ENCODE data around the gene TACC3.

TACC3 gene

DNA sequence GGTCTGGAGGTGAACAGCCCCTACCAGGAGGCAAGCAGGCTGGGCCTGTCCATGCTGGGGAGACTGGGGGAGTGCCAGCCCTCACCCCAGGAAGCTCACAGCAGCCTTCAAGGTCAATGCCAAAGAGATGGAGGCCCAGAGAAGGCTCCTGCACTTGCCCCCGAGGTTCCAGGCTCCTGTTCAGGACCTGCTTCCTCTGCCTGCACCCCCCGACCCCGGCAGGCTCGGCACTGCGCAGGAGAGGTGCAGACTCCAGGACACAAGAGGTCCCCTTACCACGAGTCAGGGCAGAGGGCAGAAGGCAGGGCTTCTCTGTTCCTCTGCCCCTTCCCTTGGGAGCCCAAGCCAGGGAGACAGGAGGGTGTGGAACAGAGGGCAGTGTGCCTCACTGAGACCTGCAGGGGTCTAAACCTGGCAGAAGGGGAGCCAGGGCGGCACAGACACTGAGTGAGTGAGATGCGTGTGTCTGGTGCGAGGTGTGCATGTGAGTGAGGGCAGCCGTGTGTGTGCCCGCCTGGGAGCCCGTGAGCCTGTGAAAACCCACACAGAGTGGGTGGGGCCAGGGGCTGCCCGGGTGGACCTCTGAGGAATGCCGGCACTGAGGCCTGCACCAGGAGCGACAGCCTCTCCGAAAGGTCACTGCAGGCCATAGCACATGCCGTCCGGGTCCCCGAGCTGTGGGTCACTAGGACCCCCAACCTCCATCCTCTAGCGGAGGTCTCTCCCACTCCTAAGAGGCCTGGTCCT, 41.1 kb downstream of the TACC3 start:
- no peak for DNase-seq

DNA sequence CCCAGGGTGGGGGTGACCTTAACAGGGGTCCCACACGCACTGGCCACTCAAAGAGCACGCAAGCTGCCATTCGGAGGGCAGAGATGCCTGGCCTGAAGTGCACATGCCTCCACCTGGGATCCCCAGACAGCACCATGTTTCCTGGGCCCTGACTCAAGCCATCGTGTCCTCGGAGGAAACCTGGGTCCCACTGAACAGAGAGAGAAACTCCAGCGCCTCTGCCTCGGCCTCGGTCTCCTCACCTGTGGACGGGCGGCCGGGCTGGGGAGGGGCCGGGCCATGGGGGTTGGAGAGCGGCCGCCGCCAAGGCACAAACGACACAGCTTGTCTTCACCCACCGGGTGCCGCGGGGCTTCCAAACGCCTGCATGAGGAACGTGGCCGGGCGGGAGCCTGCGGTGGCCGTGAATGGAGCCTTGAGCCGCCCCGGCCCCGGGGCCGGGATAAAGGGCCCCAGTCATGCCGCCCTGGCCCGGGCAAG, 41.8 kb downstream of the TACC3 start:
- peak; percentile 77 for DNase-seq

GRCh38 chr4:1763550-1764080, 42.3 kb downstream of the TACC3 start:
- DNase-seq, result no peak

- no peak for DNase-seq
Measured at GRCh38 chr4:1764670-1765069, 43.3 kb downstream of the TACC3 start.

GRCh38 chr4:1765409-1766072, 44.2 kb downstream of the TACC3 start:
- peak; percentile 44 for DNase-seq

DNA sequence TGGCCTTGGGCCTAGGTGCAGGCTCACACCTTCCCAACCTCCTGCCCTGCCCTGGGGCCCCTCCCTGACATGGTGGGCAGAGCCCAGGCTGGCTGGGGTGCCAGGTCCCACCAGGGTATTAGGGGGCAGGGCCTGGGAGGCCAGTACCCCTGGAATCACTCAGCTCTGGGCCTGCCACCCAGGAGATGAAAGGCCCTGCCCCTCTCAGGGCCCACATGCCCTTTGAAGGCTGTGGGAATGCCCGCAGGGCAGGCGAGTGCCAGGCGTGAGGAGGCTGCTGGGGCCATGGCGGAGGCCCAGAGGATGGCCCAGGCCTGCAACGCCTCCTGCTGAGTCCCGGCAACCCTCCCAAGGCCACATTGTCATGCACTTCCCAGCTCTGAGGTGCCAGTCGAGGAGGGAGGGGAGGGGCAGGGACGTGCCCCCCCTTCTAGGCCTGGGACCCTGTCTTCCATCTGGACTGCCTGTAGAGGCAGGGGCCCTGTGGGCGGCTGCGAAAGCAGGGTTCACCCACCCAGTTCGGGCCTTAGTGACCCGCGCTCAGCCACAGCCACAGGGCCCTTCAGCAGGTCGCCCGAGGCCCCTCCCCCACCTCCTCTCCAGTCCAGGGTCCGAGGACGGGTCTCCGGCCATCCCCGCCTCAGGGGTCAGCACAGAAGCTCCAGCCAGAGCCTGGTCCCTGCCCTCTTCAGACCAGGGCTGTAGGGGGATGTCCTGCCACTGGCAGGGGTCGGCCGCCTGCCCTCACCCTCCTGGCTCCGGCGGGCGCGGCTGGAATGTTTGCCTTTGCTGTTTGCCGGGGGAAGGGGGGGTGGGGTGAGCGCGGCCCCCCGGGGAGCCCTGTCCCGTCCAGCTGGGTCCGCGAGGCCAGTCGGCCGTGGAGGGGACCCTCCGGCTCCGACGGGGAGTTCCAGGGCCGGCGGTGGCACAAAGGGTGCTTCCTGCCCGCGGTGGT, 45.1 kb downstream of the TACC3 start:
- peak; percentile 67 for DNase-seq

DNA sequence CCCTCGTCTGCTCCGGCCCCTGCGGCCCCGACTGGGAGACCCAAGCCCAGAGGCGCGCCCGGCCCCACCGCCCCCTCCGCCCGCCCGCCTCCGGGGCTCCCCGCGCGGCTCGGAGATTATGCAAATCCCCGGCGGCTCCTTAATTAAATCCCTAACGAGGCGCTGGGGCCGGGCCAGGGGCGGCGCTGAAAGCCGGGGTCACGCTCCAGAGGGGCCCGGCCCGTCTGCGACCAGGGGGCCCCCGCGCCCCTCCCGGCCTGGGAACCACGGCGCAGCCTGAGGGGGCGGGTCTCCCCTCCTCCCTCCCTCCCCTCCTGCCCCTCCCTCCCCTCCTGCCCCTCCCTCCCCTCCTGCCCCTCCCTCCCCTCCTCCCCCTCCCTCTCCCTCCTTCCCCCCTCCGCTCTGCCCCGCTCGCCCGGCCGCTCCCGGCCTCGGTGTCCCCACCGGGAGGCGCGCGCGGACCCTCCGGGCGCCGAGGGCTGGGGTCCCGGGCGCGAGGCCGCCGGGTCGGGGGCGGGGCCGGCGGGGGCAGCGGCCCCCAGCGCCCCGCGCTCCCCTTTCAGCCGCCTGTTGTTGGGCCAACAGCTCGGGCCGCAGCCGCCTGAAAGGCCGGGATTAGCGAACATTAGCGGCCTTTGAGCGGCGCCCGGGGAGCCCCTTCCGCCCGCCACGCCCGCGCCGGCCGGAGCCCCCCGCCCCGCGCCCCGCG, 45.9 kb downstream of the TACC3 start:
- DNase-seq, result peak; percentile 58

DNA sequence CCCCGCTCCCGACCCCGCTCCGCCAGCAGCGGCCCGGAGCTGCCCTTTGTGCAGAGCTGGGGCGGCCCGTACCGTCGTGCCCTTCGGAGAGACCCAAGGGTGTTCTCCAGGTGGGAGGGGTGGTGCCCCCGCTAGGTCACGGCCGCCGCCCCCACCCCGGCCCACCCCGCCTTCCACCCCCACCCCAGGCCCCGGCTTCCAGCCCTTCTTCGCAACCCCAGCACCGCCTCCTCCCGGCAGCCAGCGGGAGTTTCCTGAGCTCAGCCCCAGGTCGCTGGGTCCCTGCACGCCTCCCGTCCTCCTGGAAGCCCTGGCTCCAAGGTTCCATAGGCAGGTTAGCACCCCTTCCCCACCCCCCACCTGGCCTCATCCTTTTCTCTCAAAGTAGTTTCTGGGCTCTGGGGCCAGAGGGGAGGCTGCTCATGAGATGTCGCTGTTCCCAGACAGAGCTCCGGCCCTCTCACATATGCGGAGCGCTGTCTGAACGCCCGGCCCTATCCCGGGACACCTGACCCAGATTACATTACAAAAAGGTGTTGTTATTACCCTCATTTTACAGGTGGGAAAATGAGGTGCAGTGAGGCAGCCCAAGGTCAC, 46.5 kb downstream of the TACC3 start:
- DNase-seq, result peak; percentile 90

GRCh38 chr4:1768367-1769034, 47.2 kb downstream of the TACC3 start:
- peak; percentile 40 for DNase-seq

DNA sequence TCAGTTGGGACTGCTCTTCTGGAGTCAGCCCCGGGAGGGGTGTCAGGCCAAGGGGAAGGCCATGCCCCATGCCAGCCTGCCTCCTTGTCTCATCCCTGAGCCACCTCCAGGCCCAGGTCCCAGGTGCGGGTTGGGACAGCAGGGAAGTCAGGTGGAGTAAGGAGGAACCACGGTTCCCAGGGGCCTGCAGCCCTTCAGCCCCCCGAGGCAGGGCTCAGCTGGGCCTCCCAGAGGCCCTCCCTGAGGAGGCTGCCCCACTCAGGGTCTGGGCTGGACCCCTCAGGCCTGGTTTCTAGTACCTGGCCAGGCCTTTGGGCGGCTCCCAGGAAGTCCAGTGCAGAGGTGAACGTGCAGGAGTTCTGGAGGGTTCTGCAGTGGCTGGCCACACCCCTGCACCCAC, 48.4 kb downstream of the TACC3 start:
- DNase-seq, result no peak

DNA sequence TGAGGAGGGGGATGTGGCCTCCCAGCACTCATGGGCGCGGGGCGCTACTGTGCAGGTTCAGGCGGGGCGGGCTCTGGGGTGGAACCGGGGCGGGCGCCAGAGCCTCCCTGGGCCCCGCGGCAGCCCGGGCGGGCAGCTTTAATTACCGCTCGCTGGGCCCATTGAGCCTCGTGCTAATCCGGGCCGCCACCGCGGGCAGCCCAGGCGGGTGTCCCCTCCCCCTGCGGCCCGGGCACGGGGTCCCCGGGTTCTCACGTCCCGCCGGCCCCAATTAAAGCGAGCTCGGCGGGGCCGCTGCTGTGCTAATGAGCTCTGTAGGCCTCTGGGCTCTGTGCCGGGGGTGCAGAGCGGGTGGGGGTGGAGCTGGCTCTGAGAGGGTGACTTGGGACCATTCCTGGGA, 48.9 kb downstream of the TACC3 start:
- no peak for DNase-seq

GRCh38 chr4:1770791-1771231, 49.5 kb downstream of the TACC3 start:
- no peak for DNase-seq

DNA sequence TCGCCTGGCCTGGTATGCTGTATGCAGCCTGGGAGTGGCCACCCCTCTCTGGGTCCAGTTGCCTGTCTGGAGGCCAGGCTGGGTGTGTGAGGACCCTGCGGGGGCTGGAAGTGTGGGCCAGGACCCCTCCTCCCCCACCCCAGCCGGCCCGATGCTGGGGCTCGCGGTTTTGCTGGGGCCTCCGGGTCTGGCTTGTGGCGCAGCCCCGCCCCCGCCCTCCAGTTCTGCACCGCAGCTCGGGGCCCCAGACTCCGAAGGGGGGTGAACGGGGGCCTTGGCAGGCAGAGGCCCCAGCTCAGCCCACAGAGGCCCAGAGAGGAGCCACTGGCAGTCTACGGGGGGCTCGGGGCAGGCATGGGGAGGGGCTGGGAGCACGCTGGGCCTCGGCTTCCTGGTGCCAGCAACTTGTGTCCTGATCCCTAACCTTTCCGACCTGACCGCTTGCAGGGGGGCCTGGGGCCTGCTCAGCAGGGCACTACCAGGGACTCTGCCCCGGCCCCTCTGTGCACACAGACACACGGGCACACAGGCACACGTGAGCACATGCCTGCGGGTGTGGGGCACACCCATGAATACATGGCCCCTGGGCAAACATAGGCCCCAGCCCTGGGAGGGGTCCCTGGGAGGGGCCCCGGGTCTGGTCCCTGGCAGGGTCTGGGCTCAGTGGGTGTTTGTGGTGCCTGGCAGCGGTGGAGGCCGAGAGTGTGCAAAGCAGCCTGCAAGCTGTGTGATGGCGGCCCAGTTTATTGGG, 50.4 kb downstream of the TACC3 start:
- DNase-seq, result no peak

DNA sequence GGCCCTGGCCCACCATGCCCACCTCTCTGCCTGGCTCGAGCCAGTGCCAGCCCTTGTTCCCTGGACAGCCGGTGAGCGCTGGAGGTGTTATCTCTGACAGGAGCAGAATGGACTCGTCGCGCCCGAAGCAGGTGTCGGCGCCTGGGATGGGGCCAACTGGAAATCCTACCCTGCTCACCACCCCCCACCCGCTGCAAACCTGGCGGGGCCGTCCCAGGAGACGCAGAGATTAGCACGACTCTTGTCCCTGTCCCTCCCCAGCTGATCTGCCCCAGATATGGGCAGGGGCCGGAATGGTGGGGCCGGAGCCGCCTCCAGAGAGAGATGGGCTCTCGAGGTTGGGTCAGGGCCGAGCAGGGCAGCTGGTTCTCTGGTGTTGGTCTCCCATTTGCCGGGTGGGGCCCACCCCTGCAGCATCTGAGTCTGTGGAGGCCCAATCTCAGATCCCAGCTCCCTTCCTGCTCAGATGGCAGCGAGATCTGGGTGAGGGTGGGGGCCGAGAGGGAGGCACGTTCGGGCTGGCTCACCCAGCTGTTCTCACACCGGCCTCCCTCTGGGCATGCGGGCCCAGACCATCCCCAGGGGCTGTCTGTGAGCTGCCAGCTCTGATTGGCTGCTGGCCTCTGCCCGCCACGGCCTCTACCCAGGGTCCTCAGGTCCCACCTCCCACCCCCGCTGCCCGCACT, 51.7 kb downstream of the TACC3 start:
- peak; percentile 70 for DNase-seq

DNA sequence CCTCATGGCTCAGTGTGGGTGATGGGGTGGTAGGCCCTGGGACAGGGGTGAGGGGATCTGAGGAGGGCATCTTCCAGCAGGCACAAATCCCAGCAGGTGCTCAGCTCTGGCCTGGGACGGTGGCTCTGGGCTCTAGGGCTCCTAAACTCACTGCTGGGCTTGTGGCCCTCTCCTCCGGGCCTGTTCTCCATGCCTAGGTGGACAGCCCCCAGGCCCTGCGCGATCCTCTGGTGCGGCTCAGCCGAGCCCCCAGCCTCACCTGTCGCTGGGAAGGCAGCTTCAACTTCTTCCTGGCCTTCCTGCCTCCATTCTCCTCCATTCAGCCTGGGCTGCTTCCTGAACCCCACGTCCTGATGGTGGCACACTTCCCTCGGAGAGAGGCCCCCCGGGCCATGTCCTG, 52.4 kb downstream of the TACC3 start:
- DNase-seq, result no peak

- DNase-seq, result peak; percentile 56
Measured at GRCh38 chr4:1775731-1776500, 54.6 kb downstream of the TACC3 start.

GRCh38 chr4:1776521-1777161, 55.3 kb downstream of the TACC3 start:
- DNase-seq, result no peak

DNA sequence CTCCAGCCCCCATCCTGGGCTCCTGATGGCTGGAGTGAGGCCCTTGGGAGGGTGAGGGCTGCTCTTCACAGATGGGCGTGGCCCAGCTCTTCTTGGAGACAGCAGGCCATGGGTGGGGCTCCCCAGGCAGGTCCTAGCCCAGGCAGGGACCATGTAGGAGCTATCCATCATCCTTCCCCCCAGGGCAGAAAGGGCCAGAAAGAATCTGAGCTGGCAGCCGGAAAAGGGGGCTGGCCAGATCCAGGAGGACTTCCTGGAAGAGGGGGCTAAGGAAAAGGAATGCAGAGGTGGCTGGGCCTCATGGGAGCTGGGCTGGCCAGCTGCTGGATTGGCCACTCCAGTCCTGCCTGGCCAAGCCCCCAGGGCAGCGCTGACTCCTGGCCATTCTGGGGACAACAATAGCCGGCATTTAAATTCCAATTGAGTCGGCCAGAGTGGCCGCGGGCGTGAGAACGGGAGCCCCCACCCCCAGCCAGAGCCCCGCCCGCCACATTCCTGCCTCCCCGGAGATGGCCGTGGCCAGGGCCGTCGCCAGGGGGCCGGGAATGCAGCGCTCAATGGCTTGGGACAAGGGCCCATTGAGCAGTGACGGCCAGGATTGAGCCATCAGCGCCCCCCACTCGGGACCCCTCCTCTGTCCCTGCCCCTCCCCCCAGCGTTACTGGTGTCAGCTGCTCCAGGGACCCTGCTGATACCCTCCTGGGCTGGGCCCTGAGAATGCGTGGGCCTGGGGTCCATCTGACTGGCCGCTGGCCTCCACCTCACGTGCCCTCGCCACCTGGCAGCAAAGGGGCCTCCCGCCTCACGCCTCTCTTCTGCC, 56.7 kb downstream of the TACC3 start:
- DNase-seq, result no peak

All from DMS53 (cell line).